Liver (tissue), 3 donors: ENCODE results near the gene DPPA5.

Experiments
- HNF4A ChIP-seq, 2 donors: conservative IDR thresholded peaks; 2 replicates each; pipeline ENCODE4 v1.6.1; 2016; ENCODE audit warnings: antibody characterized with exemption in 2 of 2, mild to moderate bottlenecking in 2 of 2
- RAD21 ChIP-seq, 2 donors: IDR thresholded peaks; 2 replicates each; pipeline ENCODE4 v1.6.1; 2016; ENCODE audit warnings: antibody characterized with exemption in 2 of 2, mild to moderate bottlenecking in 2 of 2
- RXRA ChIP-seq, 2 donors: IDR thresholded peaks; 2 replicates each; pipeline ENCODE4 v1.6.1; 2017 to 2018; ENCODE audit warnings: antibody characterized with exemption in 2 of 2, mild to moderate bottlenecking in 1 of 2
- TF ChIP-seq, protein P1 (sequence below): fragments of 150-350 bp; IDR thresholded peaks from 2 replicates; pipeline ENCODE4 v1.5.1; 2017; ENCODE audit warnings: improper control_type of control experiment, low read depth, low read length; ENCODE audit not compliant: missing input control
- TF ChIP-seq, protein P2 (sequence below): IDR thresholded peaks from 2 replicates; pipeline ENCODE4 v1.6.1; 2016; ENCODE audit warnings: antibody characterized with exemption
- donor health status: healthy.
- donor health status: healthy.

DNA sequence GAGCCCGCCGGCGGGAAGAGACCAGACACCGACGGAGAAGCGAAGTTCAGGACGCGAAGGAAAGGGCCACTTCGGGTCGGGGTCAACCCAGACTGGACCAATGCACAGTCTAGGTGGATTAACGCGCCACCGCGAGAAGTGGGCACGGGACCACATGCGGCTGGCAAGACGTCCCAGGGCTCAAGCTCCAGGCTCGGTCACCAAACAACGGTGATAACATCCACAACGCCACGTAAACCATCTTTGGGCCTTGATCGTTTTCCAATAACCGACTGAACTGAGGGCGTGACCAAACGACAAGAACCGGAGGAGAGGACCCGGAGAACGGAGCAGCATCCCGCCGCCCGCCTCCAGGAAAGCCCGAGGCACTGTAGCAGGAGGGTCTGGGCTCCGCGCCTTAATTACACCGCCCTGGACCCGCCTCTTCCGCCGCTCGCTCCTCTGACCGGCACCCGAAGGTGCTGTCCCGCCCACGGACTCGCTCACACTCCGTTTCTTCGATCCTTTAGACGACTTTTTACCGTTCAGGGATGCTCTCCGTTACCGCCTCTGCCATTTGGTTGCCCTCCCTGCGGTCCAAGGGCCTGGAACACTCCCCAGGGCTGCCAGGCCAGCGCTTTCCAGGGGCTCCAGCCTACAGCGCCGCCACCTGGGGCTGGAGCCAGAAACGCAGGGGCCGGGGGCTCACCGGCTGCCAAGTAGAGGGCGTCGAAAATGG is 44.1 kb downstream of the DPPA5 start:
- TF ChIP-seq RXRA (IDR thresholded peaks at IDR 0.05): no peak
- TF ChIP-seq HNF4A (conservative IDR thresholded peaks at IDR 0.05): no peak
- TF ChIP-seq, protein P1, sequence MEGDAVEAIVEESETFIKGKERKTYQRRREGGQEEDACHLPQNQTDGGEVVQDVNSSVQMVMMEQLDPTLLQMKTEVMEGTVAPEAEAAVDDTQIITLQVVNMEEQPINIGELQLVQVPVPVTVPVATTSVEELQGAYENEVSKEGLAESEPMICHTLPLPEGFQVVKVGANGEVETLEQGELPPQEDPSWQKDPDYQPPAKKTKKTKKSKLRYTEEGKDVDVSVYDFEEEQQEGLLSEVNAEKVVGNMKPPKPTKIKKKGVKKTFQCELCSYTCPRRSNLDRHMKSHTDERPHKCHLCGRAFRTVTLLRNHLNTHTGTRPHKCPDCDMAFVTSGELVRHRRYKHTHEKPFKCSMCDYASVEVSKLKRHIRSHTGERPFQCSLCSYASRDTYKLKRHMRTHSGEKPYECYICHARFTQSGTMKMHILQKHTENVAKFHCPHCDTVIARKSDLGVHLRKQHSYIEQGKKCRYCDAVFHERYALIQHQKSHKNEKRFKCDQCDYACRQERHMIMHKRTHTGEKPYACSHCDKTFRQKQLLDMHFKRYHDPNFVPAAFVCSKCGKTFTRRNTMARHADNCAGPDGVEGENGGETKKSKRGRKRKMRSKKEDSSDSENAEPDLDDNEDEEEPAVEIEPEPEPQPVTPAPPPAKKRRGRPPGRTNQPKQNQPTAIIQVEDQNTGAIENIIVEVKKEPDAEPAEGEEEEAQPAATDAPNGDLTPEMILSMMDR: no peak
- TF ChIP-seq RAD21 (IDR thresholded peaks at IDR 0.05): no peak
- TF ChIP-seq, protein P2, sequence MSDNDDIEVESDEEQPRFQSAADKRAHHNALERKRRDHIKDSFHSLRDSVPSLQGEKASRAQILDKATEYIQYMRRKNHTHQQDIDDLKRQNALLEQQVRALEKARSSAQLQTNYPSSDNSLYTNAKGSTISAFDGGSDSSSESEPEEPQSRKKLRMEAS: no peak
